HG03064 (cell line): Measurements from ENCODE around the gene DLG1.

Source experiments
- ATAC-seq: cut with Tn5 transposase; IDR thresholded peaks from one replicate; pipeline ENCODE4 v1.9.1; 2021; ENCODE audit warnings: low read depth; ENCODE audit not compliant: unreplicated experiment

The DLG1 gene

GRCh38 chr3:197320582-197320981 lies 22.2 kb upstream of the DLG1 start:
- no peak for ATAC-seq

GRCh38 chr3:197317250-197317963 lies 19.0 kb upstream of the DLG1 start:
- no peak for ATAC-seq

GRCh38 chr3:197312431-197312830 lies 14.0 kb upstream of the DLG1 start:
- ATAC-seq: no peak

GRCh38 chr3:197311591-197311990 lies 13.2 kb upstream of the DLG1 start:
- ATAC-seq: no peak

- ATAC-seq: no peak
Measured at GRCh38 chr3:197309528-197310361, 11.3 kb upstream of the DLG1 start.

GRCh38 chr3:197308591-197308990 lies 10.2 kb upstream of the DLG1 start:
- no peak for ATAC-seq

- no peak for ATAC-seq
Measured at GRCh38 chr3:197306374-197307086, 8.1 kb upstream of the DLG1 start.

GRCh38 chr3:197305854-197306253 lies 7.4 kb upstream of the DLG1 start:
- peak; percentile 91 for ATAC-seq

GRCh38 chr3:197303452-197303851 lies 5.0 kb upstream of the DLG1 start:
- no peak for ATAC-seq

- ATAC-seq: no peak
Measured at GRCh38 chr3:197302696-197303341, 4.4 kb upstream of the DLG1 start.

GRCh38 chr3:197302033-197302432 lies 3.6 kb upstream of the DLG1 start:
- no peak for ATAC-seq

- no peak for ATAC-seq
Measured at GRCh38 chr3:197300361-197300760, 1.9 kb upstream of the DLG1 start.

- ATAC-seq: no peak
Measured at GRCh38 chr3:197298945-197299854, 788 bp upstream of the DLG1 start.

GRCh38 chr3:197297476-197298340 lies 704 bp downstream of the DLG1 start:
- peak; percentile 53 for ATAC-seq

GRCh38 chr3:197297002-197297401 lies 1.4 kb downstream of the DLG1 start:
- ATAC-seq: no peak

GRCh38 chr3:197296545-197296944 lies 1.9 kb downstream of the DLG1 start:
- ATAC-seq: no peak

GRCh38 chr3:197295871-197296270 lies 2.5 kb downstream of the DLG1 start:
- ATAC-seq: no peak

GRCh38 chr3:197293605-197294237 lies 4.7 kb downstream of the DLG1 start:
- no peak for ATAC-seq
